CD4-positive, alpha-beta T cell treated with Interleukin-21 for 1 hour (primary cell): ENCODE results near the gene CYP1B1.

Experiments
- DNase-seq: peaks from one replicate; pipeline ENCODE4 v3.0.0-alpha.2; 2020

The CYP1B1 gene

DNA sequence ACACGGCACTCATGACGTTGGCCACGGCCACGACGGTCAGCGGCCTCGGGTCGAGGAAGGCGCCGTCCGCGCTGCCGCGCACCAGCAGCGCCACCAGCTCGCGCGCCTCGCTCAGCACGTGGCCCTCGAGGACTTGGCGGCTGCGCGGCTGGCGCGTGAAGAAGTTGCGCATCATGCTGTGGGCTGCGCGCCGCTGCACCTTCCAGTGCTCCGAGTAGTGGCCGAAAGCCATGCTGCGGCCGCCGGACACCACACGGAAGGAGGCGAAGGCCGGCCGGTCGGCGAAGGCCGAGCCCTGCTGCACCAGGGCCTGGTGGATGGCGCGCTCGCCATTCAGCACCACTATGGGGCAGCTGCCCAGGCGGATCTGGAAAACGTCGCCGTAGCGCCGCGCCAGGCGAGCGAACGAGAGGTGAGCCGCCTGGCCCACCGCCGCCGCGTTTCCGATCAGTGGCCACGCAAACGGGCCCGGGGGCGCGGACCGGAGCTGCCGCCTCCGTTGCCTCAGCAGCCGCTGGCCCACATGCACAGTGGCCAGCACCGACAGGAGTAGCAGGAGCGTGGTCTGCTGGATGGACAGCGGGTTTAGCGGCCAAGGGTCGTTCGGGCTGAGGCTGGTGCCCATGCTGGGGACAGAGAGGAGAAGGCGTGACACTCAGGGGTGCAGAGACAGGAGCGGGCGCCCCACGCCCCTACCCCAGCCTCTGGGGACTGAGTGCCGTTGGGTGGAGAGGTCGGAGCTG, 1.0 kb downstream of the CYP1B1 start:
- no peak for DNase-seq

DNA sequence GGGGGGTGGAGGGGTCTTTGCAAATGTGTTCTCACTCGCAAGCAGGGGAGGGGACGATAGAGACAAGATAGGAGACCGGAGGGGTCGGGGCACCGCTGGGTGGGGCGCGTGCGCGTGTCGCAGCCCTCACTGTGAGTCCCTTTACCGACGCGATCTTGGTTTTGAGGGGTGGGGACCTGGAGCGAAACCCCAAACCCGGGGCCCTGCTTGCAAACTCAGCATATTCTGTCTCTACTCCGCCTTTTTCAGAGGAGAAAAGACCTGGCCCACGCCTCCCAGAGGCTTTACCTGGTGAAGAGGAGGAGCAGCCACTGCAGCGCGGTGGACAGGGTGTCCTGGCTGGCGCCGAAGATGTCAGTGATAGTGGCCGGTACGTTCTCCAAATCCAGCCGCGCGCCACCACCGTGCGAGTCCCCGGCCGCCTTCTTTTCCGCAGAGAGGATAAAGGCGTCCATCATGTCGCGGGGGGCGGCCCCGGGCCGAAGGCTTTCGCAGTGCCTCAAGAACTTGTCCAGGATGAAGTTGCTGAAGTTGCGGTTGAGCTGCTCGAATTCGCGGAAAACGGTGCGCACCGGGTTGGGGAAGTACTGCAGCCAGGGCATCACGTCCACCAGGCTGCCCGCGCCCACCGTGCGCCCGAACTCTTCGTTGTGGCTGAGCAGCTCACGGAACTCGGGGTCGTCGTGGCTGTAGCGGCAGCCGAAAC, 1.7 kb downstream of the CYP1B1 start:
- no peak for DNase-seq

DNA sequence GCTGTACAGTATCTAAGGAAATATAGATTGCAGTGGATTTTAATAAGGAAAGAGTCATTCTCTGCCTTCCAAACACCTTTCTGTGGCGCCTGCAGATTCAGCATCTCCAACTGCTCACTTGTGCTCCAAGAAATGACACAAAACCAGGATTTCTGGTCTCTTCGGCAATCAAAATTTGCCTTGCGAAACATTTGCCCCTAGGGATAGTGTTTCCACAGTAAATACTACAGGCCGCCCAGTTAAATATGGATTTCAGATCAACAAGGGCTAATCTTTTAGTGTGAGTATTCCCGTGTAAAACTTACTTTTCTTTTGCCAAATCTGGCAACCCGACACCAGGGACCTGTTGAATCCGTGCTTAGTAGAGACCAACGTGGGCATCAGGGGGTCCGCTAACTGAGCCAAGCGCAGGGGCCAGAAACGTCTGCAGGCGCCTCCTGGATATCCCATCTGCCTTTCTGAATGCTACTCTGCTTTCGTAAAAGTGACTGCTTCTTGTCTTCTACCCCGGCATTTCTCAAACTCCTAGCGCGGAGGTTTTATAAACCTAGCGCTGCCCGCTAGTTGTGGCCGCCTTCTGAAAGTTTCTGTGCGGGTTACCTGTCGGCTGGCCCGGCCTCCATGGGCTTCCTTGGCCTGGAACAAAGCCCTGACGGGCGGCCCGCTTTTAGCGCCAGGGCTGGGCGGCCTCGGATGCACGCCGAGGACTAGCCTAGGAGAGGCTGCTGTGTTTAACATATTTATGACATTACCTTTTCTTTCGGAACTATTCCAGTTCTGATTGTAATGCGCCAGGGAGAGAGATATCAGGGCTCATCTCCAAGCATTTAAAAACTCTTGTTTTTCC, 2.5 kb downstream of the CYP1B1 start:
- DNase-seq, result no peak

DNA sequence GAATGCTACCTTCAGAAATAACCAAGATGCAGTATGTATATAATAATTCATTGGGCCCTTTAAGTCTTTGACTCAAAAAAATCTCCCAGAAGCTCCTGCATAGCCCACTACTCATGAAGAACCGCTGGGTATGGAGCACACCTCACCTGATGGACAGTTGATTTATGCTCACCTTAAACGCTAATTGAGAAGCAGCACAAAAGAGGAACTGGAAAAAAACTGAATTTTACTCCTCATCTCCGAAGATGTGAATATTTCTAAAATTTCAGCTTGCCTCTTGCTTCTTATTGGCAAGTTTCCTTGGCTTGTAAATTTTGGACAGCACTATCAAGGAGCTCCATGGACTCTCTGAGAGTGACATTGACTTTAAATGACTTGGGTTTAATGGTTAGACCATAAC, 5.5 kb downstream of the CYP1B1 start:
- no peak for DNase-seq

DNA sequence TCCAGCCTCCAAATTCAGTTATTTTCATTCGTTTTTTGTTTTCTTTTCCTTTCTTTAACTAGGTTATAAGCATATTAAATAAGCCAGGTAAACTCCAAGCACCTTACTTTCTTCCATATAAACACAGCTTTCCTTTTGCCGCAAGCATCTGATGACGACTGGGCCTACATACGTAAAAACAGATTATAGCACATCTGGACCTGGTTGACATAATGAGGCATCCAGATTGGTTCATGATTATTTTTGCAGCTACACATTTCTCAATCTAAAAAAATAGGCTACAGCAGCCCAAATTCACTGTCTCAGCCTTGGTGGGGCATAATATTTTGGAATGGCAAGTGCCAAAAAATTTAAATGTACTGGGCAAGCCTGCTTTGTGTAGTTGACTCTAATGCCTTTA, 7.7 kb downstream of the CYP1B1 start:
- no peak for DNase-seq

DNA sequence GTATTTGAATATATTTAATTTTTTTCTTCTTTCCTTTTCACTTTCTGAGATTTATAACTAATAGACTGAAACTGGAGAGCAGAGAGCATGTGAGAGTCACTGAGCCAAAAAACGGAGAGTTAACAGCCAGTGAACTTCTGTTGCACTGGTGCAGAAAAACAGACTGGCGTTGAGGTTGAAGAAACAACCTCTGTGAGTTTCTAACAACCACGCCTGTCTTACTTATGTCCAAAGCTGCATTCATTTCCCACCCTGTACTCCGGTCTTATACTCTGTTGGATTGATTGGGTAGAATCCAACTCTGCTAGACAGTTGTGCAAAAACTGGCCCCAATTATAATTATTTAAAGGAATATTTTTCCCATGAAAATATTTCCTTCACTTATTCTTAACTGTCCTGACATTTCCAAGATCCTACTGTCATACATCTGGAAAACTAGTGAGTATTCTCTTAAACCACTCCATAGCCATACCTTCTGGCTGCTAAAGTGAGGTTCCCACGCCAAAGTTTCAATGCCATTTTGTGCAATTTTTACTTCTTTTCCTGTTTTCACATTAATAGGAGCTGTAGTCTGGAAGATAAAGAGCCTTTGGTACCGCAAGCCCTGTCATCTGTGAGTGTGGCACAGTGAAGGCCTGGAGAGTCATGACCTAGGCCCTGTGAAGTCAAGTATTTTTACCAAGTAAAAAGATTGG, 9.4 kb downstream of the CYP1B1 start:
- no peak for DNase-seq

DNA sequence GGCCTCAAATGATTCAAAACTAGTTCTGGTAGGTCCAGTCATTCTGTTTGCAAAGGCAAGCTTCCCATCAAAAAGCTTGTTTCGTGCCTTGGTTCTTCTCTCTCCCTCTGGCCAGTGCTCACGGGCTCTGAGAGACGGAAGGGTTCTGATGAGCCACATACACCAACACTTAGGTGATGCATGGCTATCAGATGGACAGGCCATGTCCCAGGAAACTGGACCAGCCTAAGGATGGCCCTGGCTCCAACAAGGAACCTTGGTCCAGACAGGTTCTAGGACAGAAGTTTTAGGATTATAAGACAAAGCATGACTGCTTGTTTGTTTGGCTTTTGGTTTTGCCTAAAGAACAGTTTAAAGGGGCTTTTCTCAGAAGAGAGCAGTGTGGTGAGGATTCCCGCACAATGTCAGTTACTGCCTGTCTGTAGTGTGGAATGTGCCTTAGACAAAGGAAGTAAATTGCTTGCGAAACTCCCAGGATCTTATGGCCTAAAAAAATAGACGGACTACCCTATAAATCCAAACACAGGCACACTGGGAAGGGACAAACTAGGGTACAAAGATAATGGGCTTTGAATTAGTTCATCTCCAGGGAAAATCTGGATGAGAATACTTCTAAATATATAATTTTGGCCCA, 10.3 kb downstream of the CYP1B1 start:
- DNase-seq, result no peak

DNA sequence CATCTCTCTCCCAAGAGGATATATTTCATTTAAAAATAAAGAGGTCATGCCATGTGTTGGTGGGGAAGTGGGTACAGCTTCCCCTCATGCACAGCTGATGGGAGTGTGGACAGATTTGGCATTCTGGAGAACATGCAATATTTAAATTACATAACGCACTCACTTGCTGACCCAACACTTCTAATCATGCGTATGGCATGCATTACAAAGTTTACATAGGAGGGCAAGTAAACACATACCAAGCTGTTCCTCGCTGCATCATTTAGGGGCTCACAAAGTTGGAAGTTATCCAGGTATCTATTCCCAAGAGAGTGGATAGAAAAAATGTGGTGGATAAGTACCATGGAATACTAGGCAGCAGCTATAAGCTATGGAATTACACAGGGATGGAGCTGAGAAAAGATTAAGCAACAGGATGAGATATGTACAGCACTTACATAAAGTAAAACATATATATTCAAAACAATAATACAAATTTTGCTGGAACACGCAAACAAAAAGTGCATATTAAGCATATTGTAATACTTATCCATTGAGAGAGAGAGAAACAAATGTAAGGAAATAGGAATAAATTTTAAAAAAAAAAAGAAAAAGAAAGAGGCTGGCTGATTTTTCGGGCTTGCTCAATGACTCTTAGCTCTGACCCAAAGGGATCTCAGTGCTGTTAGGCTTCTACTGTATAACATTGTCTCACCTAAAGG, 11.0 kb downstream of the CYP1B1 start:
- DNase-seq, result no peak

DNA sequence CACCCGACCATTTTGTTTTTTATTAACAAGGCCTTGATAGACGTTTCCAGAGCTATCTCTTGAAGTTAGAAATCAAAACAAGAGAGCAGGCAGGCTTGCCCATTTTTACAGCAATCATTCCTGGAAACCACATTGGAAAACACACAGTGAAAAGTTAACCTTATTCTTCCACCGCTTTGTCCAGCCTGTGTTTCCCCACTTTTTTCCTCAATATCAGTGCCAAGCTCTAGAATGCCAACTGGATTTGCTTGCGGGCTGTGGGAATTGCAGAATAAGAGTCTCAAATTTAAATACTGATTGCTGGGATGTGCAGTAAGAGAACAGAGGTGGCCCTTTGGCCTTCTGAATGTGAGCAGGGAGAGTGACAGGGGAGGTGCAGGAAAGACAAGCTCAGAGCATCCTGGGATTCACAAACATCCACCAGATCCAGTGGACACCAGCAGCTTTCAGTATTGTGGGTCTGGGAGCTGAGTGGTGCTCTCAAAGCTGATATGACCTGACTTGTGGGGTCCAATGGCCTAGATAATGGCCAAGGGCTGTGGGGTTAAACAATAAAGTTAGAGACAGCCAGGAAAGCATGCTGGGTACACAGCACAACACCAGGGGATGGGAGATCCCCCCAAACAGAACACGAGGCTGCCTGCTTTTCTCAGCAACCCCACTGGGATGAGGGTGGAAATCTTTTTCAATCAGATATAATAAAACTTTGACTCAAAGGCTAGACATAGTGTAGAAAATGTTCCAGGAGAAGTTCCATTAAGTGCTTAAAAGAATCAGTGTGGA, 15.5 kb downstream of the CYP1B1 start:
- DNase-seq, result no peak

DNA sequence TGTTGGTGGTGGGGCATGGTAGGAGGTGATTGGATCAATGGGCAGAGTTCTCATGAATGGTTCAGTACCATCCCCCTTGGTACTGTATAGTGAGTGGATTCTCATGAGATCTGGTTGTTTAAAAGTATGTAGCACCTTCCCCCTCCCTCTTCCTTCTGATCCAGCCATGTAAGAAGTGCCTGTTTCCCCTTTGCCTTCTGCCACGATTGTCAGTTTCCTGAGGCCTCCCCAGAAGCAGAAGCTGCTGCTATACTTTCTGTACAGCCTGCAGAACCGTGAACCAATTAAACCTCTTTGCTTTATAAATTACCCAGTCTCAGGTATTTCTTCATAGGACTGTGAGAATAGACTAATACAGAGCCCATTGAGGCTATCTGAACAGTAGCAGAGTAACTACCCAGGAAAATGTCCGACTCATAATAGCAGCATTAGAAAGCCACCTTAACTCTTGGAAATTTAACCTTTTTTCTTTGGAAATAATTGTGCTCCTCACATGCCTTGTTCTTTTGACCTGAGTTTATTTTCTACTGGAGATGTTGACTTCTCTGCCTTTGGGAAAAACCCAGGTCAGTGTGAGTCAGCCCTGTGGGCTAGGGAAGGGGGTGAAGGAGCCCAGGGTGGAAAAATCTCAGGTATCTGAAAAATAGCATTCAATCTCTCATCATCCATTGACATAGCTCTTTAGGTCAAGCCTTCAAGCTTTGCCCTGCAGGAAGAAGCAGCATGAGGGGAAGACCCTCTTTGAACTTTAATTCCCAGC, 18.1 kb downstream of the CYP1B1 start:
- DNase-seq, result no peak

DNA sequence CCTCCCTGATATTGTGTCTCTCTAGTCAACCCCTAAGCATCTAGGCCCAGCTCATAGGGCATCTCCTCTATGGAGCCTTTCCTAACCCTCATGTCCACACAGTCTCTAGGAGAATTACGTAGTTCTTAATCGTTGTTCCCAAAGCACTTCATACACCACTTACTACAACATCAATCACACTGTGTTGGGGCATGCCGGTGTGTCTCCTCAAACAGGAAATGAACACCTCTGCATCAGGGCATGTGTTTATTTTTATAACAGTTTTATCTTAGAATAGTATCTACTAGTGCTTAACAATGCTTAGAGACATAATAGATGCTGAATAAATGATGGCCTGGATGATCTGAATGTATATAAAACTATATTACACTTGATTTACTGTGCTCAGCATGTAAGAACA, 19.7 kb downstream of the CYP1B1 start:
- no peak for DNase-seq

DNA sequence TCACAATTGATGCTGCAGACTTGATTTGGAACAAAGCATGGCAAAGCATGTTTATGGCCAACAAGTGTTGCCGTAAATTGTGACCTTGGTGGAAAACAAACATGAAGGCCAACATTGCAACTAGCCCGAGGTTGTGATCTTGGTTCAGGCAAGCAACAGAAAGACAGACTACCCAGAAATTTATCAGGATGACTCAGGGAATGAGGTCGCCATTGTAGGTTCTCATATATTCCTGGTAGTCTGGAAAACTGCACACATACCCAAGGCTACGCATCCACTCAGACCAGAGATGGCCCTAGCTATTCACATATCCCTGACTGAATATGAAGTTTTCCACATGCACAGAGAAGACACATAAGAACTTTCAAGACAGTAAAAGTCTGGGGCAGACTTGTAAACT, 30.1 kb downstream of the CYP1B1 start:
- DNase-seq, result no peak

DNA sequence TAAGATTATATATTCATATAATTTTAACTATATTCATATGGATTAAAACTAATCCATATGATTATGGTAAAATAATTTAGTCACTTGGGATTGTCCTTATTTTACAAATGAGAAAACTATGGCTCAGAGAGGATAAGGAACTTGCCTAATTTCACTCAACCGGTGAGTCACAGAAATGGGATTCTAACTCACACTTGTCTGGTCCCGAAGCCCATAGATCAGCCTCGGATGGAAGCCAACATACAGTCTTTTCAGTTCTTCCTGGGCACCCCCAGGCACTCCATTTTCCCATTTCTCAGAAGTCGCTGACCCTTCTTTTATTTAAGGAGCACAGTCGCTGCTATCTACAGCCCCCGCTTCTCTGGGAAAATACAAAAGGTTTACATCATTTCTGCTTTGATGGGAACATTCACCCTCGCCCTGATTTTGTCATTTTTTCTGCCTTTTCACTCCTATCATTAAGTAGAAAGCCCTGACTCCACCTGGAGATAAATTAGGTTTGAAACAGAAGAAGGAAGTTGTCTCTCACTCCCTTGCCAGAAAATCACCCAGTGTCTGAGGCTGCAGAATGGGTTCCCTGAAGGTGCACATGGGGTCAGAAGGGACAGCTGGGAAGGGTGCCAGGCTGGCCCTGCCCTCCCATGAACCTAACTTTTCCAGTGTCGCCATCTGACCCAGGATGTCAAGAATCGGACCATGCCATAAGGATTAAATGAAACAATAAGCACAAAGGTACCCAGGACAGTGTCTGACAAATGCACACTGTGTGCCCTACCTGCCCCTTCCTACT, 36.6 kb downstream of the CYP1B1 start:
- DNase-seq, result no peak

DNA sequence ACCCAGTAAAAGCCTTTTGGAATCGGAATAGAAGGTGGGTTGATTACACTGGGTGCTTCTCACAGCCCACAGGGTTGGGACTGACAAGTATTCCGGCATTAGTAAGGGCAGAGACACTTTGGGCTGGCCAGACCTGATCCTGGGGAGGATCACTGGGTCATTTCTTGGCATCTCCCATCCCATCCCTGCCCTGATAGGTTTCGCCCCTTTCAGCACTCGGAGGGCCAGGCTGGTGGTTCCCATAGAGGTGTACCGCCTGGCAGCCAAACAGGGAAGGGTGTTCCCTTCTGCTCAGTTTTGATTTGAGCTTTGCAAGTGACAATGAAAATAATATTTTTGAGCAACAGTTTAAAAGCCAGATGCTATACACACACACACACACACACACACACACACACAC, 37.3 kb downstream of the CYP1B1 start:
- DNase-seq, result no peak

DNA sequence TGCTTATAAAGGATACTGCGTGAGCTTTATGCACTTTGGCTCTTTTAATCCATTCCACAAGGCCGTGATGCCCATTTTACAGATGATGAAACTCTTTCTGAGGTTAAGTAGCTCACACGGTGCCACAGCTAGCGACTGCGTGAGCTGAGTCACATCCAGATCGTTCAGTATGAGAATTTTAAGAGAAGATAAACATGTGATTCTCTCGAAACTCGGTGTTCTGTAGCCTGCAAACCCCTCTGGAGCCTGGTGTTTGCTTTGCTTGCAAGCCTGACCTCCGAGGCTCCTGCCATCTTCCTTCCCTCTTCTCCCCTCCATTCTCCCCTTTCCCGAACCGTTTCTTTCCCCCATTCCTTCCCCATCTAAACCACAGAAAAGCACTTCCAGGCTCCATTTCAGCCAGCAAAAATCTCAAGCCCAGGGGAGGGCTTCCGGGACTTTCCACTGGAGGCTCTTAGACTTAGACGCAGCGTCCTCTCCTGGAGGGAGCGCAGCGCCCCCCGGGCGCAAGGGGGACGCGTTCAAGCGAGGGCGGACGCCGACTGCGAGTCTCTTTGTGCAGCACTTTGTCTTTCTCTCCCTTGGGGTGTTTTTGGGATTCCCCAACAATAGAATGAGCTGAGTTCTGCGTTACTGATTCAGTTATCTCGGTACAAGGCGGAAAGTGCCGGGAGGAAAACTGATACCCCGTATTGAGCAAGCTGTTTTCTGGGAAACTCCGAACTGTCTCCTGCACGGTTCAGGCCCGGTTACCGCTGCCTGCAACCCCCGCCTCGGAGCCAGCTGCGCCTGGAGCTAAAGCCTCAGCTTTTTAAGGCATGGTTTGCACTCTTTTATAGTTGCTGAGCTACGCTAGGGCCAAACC, 38.0 kb downstream of the CYP1B1 start:
- DNase-seq, result no peak

DNA sequence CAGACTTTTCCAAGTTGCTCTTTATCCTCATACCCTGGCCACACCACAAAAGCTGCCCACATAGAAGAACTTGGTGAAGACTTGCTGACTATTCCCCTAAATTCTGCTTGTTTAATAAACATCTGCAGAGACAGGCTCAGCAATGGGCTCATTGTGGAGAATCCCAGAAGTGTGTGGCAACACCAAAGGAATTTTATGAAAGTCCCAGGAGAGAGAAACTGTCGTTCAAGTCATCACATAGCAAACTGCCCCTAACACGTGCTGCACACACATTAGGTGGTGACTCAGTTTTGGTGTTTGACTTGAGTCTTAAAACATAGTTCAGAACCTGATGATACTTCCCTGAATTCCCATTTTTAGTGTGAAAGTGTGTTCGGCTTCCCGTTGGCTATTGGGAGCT, 38.6 kb downstream of the CYP1B1 start:
- DNase-seq, result no peak

DNA sequence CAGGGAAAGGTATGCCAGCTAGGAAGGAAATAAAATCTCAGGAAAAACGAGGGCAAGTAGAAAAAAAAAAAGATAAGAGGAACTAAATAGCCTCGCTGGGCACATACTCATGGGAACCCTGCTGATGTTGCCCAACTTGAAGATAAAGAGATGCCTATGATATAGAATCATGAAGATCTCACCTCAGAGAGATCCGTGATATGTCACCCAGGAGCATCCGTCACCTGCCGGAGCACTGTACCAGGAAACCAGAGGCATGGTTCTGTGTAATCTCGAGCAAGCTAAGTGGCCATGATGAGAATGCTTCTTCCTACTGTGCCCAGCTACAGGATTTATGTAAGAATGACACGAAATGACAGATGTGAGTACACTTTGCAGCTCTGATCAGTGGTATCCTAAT, 40.0 kb downstream of the CYP1B1 start:
- DNase-seq, result no peak

DNA sequence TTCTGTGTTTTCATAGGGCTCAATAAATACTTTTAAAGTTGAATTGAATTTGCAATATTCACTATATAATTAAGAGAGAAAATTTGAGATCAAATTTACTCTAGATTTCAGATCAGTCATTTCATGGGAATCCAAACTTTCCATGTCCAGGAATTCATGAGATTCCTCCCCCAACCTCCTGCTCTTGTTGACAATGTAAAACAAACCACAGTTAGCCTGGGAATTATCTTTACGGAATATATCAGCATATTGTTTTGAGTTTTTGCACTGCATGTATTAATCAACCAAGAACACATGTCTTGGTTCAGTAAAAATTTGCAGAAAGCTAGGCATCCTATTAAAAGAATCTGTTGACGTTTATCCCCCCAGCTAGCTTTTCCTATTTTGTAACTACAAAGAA, 42.3 kb downstream of the CYP1B1 start:
- no peak for DNase-seq

DNA sequence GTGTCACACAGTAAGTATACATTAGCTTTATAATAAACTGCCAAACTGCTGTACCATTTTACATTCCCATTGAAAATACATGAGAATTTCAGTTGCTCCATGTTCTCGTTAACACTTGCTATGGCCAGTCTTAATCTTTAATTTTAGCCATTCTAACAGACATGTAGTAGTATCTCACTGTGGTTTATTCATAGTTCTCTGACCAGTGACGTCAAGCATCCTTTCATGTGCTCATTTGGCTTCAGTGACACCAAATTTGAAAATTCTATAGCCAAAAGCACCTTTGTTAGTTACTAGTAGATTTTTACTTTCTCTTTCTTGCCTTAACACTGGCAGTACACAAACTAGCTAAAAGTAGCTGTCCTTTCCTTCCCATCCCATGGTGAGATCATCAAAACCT, 43.0 kb downstream of the CYP1B1 start:
- DNase-seq, result no peak
